Liver (tissue), 3 donors: Measurements from ENCODE around the gene WAPL.

Source experiments
- ATF3 ChIP-seq: IDR thresholded peaks from 2 replicates; pipeline ENCODE4 v1.6.1; 2016; ENCODE audit warnings: antibody characterized with exemption
- GABPA ChIP-seq, 2 donors: IDR thresholded peaks in 1 of 2; conservative IDR thresholded peaks in 1 of 2; 2 replicates each; pipeline ENCODE4 v1.6.1; 2016; ENCODE audit warnings: antibody characterized with exemption in 2 of 2, mild to moderate bottlenecking in 1 of 2, moderate library complexity in 1 of 2
- JUND ChIP-seq, 2 donors: IDR thresholded peaks; 2 replicates each; pipeline ENCODE4 v1.6.1; 2016; ENCODE audit warnings: antibody characterized with exemption in 2 of 2
- RAD21 ChIP-seq, 2 donors: IDR thresholded peaks; 2 replicates each; pipeline ENCODE4 v1.6.1; 2016; ENCODE audit warnings: antibody characterized with exemption in 2 of 2, mild to moderate bottlenecking in 2 of 2
- REST ChIP-seq: IDR thresholded peaks from 2 replicates; pipeline ENCODE4 v1.6.1; 2016; ENCODE audit warnings: antibody characterized with exemption, mild to moderate bottlenecking
- TAF1 ChIP-seq: conservative IDR thresholded peaks from 2 replicates; pipeline ENCODE4 v1.6.1; 2016; ENCODE audit warnings: antibody characterized with exemption, mild to moderate bottlenecking
- TF ChIP-seq, protein P1 (sequence below): fragments of 150-350 bp; IDR thresholded peaks from 2 replicates; pipeline ENCODE4 v1.5.1; 2017; ENCODE audit warnings: improper control_type of control experiment, low read depth, low read length; ENCODE audit not compliant: missing input control
- donor health status: healthy.
- donor health status: healthy.

DNA sequence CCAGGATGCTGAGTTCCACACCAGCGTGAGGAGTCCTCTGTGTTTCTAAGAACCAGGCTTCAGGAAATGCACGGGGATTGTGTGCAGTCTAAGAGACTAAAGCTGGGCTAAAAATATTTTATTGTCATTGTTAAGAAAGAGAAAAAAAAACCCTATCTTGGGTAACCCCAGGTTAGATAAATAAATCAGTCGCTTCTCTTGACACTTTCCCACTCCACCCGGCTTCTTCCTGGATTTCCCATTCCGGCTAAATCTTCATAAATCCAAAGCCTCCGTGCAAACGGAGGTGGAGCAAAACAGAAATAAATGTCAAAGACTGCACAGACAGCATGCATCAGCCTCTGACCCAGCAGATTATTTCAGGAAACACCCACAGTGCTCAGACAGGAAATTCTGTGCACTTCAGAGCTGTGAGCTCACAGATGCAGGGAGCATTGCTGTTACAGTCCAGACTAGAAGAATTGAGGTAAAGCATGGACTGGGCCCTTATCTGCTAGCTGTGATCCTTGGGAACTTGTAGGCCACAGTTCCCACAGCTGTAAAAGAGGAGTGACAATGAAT is 110.2 kb downstream of the WAPL start:
- TF ChIP-seq JUND (IDR thresholded peaks at IDR 0.05) (peak in 1 of 2 donors; percentile 12), RAD21 (IDR thresholded peaks at IDR 0.05) (peak in 1 of 2 donors; percentile 27), REST (no peak), ATF3 (no peak), GABPA (IDR thresholded peaks at IDR 0.05 in 1 of 2, conservative IDR thresholded peaks at IDR 0.05 in 1 of 2) (no peak), TAF1 (no peak)
- TF ChIP-seq, protein P1, sequence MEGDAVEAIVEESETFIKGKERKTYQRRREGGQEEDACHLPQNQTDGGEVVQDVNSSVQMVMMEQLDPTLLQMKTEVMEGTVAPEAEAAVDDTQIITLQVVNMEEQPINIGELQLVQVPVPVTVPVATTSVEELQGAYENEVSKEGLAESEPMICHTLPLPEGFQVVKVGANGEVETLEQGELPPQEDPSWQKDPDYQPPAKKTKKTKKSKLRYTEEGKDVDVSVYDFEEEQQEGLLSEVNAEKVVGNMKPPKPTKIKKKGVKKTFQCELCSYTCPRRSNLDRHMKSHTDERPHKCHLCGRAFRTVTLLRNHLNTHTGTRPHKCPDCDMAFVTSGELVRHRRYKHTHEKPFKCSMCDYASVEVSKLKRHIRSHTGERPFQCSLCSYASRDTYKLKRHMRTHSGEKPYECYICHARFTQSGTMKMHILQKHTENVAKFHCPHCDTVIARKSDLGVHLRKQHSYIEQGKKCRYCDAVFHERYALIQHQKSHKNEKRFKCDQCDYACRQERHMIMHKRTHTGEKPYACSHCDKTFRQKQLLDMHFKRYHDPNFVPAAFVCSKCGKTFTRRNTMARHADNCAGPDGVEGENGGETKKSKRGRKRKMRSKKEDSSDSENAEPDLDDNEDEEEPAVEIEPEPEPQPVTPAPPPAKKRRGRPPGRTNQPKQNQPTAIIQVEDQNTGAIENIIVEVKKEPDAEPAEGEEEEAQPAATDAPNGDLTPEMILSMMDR, result no peak
